ENCODE results near the gene DUS2.

DUS2 gene

GRCh38 chr16:68077866-68078700 is 55.0 kb downstream of the DUS2 start:
- DNase-seq (ENCODE audit: low read depth): no peak

DNA sequence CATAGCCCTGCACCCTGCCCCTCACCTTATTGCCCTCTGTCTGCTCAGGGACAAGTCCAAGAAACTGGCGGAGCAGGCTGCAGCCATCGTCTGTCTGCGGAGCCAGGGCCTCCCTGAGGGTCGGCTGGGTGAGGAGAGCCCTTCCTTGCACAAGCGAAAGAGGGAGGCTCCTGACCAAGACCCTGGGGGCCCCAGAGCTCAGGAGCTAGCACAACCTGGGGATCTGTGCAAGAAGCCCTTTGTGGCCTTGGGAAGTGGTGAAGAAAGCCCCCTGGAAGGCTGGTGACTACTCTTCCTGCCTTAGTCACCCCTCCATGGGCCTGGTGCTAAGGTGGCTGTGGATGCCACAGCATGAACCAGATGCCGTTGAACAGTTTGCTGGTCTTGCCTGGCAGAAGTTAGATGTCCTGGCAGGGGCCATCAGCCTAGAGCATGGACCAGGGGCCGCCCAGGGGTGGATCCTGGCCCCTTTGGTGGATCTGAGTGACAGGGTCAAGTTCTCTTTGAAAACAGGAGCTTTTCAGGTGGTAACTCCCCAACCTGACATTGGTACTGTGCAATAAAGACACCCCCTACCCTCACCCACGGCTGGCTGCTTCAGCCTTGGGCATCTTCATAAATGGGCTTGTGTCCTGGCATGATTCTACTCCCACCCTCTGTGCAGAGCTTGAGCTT is 55.8 kb downstream of the DUS2 start:
- no peak for DNase-seq (ENCODE audit: low read depth)

GRCh38 chr16:68079376-68079625 is 56.2 kb downstream of the DUS2 start:
- no peak for DNase-seq (ENCODE audit: low read depth)

DNA sequence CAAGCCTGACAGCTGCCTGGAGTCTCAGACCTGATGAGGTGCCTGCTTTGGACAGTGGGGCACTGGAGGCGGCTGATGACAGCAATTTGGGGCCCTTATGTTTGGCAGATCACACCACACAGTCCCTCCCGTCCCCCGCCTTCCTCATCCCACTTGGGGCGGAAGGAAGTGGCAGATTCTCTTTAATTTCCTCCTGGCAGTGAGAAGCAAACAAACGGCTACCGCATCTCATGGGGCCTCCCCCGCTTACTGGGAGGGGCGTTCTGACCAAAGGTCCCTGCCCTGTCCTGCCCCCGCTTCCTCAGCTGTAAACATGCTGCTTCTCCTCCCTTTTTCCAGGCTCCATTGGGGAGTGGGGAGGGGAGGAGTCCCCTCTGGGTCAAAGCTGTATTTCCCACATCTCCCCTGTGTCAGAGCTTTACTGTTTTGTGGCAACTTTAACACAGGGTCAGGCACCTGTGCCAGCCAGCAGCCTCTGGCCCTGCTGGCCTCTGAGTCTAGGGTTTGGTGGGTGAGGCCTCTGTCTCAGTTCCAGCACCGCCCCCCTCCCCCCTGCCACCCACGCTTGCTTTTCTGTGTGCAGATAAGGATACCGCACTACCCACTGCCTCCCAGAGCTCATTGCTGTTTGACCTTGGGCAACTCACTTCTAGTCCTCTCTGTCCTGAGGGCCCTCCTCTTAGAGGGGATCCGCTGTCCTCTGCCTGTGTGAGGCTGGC is 56.7 kb downstream of the DUS2 start:
- DNase-seq (ENCODE audit: low read depth): no peak

DNA sequence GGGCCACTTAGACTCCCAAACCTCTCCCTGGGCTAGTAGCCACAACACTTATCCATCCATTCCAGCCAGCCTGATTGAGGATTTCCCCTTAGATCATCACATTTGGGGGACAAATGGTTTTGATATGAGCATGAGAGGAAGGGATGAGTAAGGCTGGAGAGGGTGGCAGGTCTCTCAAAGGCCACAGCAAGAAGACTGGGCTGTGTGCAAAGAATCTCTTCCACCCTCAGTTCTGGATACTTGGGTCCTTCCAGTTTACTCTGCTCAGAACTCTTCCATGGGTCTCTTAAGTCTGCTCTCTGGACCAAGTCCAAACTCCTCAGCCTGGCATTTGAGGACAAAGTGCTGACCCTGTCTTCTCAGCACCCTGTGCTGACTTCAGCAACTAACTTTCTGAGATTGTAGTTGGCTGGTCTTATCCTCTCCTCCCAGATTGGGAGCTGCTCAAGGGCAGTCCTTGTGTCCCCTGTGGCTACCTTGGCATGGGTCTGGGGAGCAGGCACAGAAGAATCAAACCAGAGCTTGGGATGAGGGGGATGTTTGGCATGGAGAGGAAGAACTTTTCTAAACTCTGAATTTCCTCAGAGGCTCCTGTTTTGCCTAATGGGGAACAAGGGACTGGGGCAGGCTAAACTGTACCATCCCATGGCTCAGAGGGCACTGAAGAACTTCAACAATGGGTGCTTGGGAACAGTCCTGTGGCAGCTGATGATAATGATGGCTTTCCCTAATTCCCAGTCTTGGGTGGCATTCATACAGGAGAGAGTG is 59.0 kb downstream of the DUS2 start:
- no peak for DNase-seq (ENCODE audit: low read depth)

DNA sequence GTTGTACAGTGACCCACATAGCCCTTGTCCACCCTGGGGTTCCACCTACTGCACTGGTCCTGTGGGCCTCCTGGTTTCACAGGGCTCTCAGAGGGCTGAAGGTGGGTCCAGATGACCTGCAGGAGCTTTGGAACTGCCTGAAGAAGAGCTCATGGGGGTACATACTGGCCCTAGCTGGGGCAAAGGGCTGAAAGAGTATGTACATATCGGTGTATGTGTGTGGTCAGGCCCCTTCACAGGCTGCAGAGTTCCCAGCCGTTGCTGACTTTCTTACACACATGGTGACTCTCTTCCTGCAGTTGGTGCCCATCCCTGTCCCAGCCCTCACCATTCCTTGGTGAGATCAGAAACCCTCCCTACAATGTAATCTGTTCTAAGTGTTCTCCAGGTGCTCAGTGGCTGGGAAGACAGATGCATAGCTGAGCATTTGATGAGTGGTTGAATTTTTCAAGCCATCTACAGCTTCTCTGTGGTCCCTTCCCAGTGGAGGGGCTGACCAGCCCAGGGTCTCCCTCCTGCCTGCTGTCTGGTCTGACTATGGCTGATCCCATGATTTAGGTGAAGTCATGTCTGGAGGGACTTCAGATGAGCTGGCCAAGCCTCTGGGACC is 59.6 kb downstream of the DUS2 start:
- no peak for DNase-seq (ENCODE audit: low read depth)

- no peak for DNase-seq (ENCODE audit: low read depth)
These were observed 60.2 kb downstream of the DUS2 start for GRCh38 chr16:68083239-68083781.

- DNase-seq (ENCODE audit: low read depth): no peak
These were observed 60.9 kb downstream of the DUS2 start for GRCh38 chr16:68083861-68084503.

DNA sequence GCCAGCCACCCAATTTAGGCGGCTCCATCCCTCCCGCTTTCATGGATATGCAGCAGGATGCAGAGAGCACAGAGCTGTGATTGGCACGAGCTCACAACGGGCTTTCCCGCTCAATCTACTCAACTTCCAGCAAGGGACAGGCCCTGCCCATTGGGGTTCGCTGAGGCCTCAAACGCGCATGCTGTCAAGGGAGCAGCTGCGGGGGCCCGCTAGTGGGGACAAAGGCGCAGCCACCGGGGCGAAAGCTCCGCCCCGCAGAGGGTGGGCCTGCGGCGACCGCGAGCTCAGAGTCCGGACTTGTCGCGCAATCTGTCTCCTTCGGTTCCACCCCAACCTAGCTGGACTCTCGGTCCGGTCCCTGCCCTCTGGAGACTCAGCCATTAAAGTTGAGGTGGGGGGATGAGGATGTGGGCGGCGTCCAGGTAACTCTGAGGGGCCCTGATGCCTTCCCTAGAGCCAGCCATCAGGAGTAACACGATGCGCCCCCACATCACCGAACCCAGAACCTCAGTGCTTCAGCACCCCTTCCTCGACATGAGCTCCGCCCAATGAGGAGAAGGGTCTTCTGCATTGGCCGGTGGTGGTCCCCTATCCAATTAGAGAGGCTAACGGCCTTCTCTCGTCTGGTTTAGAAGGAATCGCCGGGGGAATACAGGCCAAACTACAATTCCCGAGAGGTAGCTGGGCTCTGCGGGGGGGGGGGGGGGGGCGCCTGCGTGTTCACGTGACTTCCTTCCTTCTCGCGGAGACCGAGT is 61.6 kb downstream of the DUS2 start:
- no peak for DNase-seq (ENCODE audit: low read depth)

DNA sequence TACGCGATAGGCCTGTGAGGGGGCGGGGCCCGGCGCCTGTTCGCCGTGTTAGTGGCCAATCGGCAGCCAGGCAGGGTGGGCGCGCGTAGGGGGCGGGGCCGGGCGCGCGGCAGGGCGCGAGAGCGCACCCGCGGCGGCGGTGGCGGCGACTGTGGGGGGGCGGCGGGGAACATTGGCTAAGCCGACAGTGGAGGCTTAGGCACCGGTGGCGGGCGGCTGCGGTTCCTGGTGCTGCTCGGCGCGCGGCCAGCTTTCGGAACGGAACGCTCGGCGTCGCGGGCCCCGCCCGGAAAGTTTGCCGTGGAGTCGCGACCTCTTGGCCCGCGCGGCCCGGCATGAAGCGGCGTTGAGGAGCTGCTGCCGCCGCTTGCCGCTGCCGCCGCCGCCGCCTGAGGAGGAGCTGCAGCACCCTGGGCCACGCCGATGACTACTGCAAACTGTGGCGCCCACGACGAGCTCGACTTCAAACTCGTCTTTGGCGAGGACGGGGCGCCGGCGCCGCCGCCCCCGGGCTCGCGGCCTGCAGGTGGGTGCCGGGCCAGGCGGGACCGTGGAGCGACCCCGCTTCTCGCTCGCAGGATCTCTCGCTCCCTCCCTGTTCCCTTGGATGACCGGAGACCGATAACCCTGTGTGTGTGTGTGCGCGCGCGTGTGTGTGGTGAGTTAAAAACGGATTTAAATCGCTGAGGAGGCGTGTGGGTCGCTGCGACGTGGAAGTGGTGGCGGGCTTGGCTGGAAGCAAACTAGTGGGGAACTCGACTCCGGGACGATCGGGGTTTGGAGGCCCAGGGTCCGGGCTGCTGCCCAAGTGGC is 62.4 kb downstream of the DUS2 start, which contains the start of gene NFATC3:
NFATC3 (plus strand) TSS at position 112 of the 813 bp plus-strand sequence; CDS start at position 424, 312 bp downstream.
- no peak for DNase-seq (ENCODE audit: low read depth)

GRCh38 chr16:68086336-68086841 is 63.3 kb downstream of the DUS2 start:
- no peak for DNase-seq (ENCODE audit: low read depth)

DNA sequence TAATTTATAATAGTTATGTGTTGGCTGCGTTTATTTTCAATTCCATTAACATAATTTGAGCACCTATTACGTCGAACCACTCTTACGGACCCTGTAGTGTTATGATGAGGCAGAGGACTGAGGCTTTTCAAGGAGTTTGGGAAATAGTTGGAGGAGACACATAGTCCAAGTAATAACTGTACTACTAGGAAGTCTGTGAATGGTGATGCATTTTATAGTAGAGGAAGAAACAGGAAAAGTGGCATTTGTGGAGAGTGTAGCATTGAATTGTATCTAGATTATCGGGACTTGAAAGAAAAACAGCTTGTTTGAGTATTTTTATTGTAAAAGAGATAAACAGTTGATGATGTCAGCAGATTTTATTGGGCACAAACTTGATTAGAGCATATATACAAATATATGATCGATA is 63.8 kb downstream of the DUS2 start:
- DNase-seq (ENCODE audit: low read depth): no peak

DNA sequence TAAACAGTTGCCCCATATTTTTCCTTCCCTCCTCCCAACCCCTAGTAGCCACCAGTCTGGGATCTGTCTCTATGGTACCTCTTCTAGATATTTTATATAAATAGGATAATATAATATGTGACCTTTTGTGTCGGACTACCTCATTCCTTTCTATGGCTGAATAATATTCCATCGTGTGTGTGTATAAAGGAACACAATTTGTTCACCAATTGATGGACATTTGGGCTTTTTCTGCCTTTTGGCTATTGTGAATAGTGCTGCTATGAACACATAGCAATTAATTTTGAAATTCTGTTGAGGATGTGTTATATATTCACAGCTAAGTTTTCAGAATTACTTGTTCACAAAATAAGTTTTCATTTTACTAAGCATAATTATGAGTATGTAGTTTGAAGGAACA is 64.6 kb downstream of the DUS2 start:
- DNase-seq (ENCODE audit: low read depth): no peak

- DNase-seq (ENCODE audit: low read depth): no peak
These were observed 65.3 kb downstream of the DUS2 start for GRCh38 chr16:68088130-68088972.

- DNase-seq (ENCODE audit: low read depth): no peak
These were observed 66.0 kb downstream of the DUS2 start for GRCh38 chr16:68089067-68089466.

GRCh38 chr16:68090130-68090529 is 67.0 kb downstream of the DUS2 start:
- DNase-seq (ENCODE audit: low read depth): no peak

GRCh38 chr16:68090533-68090932 is 67.4 kb downstream of the DUS2 start:
- DNase-seq (ENCODE audit: low read depth): no peak
